MCF 10A (cell line): ENCODE results near the gene PTPN13. TPM values are rescaled to one million over a fixed set of nuclear protein-coding genes. Genes with fewer than 3 reads are reported as not detected.

Experiments
- BruUV-seq: library from RNA; stranded (reverse); fragments of 400-500 nt; replicated peaks from 2 replicates; lab custom pipeline; 2021; lab: Mats Ljungman, UMichigan
- CTCF ChIA-PET: fragments of 300-600 bp; sonication (Branson Sonifier 250); formaldehyde crosslinking; extraction: SDS; loops from one replicate; lab custom pipeline; 2021; ENCODE audit warnings: antibody characterized with exemption, inconsistent platforms; lab: Yijun Ruan, JAX
- POLR2A ChIA-PET: fragments of 300-600, 350-650 bp; sonication (Branson Sonifier 250); formaldehyde crosslinking; extraction: SDS; loops from one replicate; lab custom pipeline; 2020; ENCODE audit warnings: antibody characterized with exemption, inconsistent platforms; lab: Yijun Ruan, JAX
- DNase-seq: peaks from one replicate; pipeline ENCODE4 v3.0.0-alpha.2; 2018; ENCODE audit not compliant: unreplicated experiment
- H3K27ac Mint-ChIP-seq: one replicate; pipeline ENCODE4 v1.8.0; 2022; ENCODE audit warnings: mild to moderate bottlenecking, low read depth, mixed read lengths; ENCODE audit not compliant: unreplicated experiment
- H3K27me3 Mint-ChIP-seq: one replicate; pipeline ENCODE4 v1.8.0; 2022; ENCODE audit warnings: mixed read lengths; ENCODE audit not compliant: insufficient read depth, unreplicated experiment
- H3K36me3 Mint-ChIP-seq: one replicate; pipeline ENCODE4 v1.8.0; 2022; ENCODE audit warnings: mild to moderate bottlenecking, moderate library complexity, mixed read lengths; ENCODE audit not compliant: insufficient read depth, unreplicated experiment
- H3K4me1 Mint-ChIP-seq: one replicate; pipeline ENCODE4 v1.8.0; 2022; ENCODE audit warnings: mixed read lengths; ENCODE audit not compliant: insufficient read depth, unreplicated experiment
- H3K4me3 Mint-ChIP-seq: one replicate; pipeline ENCODE4 v1.8.0; 2022; ENCODE audit warnings: mild to moderate bottlenecking, moderate library complexity, mixed read lengths; ENCODE audit not compliant: unreplicated experiment
- H3K9me3 Mint-ChIP-seq: one replicate; pipeline ENCODE4 v1.8.0; 2022; ENCODE audit warnings: mixed read lengths; ENCODE audit not compliant: unreplicated experiment
- intact Hi-C: fragments of 100-400 bp; cut with micrococcal nuclease; formaldehyde crosslinking; loops from 2 replicates; pipeline ENCODE4 v1.14.1; 2022
- total RNA-seq: library from RNA; stranded (reverse); gene quantifications from 2 replicates; pipeline ENCODE4 v1.2.3, GENCODE V29; 2022
- TF ChIP-seq, protein P1 (sequence below): fragments of 200-600 bp; IDR thresholded peaks from one replicate; pipeline ENCODE4 v1.8.0; 2022; ENCODE audit warnings: antibody characterized with exemption, mild to moderate bottlenecking; ENCODE audit not compliant: unreplicated experiment

Gene PTPN13
- total RNA-seq, 1 experiment from 2014 or later: 28.3 TPM

DNA sequence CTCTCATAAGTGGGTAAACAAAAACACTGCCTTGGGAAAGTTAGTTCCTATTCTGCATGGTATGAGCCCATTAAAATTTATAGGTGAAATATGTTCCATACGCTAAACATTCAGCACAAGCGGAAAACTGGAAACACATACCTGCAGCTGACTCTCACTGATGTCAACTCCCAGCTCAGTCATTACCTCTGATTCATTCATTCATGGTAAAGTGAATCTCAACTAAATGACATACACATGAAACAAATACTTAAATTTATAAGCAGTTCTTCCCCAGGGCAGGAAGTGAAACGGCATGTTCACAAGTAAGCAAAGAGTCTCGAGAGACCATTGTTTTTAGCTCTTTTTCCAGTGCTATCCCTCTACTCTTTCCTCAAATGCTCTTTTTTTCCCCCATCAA is 253.5 kb downstream of the PTPN13 start:
- BruUV-seq: no TSS peak
- POLR2A ChIA-PET: interaction anchor here (1.8 to 2.1 kb wide), 2 partner anchors 9 to 16 kb away, joined by 7 to 11 read pairs; no protein-coding TSS in a partner anchor
- intact Hi-C loops: no loop called here
- DNase-seq: no peak
- TF ChIP-seq, protein P1, sequence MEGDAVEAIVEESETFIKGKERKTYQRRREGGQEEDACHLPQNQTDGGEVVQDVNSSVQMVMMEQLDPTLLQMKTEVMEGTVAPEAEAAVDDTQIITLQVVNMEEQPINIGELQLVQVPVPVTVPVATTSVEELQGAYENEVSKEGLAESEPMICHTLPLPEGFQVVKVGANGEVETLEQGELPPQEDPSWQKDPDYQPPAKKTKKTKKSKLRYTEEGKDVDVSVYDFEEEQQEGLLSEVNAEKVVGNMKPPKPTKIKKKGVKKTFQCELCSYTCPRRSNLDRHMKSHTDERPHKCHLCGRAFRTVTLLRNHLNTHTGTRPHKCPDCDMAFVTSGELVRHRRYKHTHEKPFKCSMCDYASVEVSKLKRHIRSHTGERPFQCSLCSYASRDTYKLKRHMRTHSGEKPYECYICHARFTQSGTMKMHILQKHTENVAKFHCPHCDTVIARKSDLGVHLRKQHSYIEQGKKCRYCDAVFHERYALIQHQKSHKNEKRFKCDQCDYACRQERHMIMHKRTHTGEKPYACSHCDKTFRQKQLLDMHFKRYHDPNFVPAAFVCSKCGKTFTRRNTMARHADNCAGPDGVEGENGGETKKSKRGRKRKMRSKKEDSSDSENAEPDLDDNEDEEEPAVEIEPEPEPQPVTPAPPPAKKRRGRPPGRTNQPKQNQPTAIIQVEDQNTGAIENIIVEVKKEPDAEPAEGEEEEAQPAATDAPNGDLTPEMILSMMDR: no peak
- Mint-ChIP-seq H3K4me1 (peaks cover 28% of the 10 kb centered on the region), H3K36me3 (no peaks in the 10 kb centered on the region), H3K27ac (no peak overlapping the region), H3K4me3 (no peak overlapping the region), H3K27me3 (no peaks in the 10 kb centered on the region), H3K9me3 (no peaks in the 10 kb centered on the region)
- CTCF ChIA-PET: interaction anchor here (0.6 to 0.9 kb wide), 3 partner anchors 15 to 46 kb away, joined by 3 to 6 read pairs (median 3); no protein-coding TSS in a partner anchor

DNA sequence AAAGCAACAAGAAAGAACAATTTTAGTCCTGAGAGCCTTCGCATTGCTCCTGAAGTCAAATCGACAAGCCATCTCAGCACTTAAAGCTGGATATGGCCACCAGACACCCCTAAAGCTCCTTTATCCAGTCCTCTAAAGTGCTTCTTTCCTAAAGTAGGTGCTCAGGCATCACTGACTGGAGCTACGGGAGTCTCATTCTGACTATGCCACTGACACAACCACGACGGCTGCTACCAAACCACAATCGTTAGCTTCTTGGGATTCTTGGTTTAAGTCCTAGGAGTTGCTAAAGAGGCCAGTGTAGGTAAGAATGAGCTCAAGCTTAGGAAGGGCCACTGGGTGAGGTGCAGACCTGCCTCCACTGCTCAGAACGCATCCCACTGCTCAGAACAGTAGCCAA is 254.0 kb downstream of the PTPN13 start:
- H3K27me3 Mint-ChIP-seq: no peaks in the 10 kb centered on the region
- ChIA-PET CTCF (interaction anchor here (0.6 to 0.9 kb wide), 2 partner anchors 15 to 35 kb away, joined by 3 to 6 read pairs; no protein-coding TSS in a partner anchor), POLR2A (interaction anchor here (0.7 to 1.8 kb wide), 2 partner anchors 10 to 44 kb away, joined by 3 to 7 read pairs; no protein-coding TSS in a partner anchor)
- TF ChIP-seq, protein P1: no peak
- intact Hi-C loops: no loop called here
- no peaks in the 10 kb centered on the region for H3K36me3 Mint-ChIP-seq
- no peak overlapping the region for H3K27ac Mint-ChIP-seq
- no TSS peak for BruUV-seq
- no peaks in the 10 kb centered on the region for H3K9me3 Mint-ChIP-seq
- no peak overlapping the region for H3K4me3 Mint-ChIP-seq
- no peak for DNase-seq
- H3K4me1 Mint-ChIP-seq: peaks cover 28% of the 10 kb centered on the region

DNA sequence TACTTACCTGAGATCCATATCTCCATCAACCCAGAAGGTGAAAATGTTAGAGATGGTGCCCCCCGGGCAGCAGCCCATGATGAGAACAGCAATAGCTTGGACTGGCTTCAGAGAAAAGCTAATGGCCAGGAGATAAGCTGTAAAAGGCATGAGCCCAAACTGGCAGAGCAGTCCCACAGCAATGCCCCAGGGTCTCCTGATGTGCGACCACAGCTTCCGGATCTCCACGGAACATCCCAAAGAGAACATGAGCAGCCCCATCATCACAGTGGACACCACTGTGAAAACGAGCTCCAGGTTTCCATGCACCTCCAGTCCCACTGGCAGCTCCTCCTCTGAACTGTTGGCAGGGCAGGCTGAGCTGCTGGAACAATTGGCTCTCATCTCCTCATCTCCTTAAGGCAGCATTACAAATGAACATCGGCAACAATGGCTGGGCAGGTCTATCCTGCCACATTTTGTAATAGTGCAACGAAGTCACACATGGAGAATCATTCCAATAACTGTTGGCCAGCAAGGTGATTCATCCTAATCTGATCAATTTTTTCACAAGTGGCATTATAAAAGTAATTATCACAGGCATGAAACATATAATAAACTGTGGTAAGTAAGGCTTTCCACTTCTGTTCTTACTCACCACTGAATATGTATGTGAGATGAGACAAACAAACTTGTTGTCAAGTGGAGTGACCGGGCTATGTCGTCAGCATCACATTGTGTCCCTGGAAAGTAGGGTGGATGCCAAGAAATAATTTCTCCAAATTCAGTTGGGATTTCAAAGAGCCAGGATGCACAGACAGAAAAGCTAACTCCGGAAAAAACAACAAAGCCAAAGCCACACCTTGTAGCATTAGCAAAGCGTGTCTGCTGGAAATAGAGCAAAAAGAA is 254.9 kb downstream of the PTPN13 start, which contains the start of gene SLC10A6:
Gene SLC10A6 (minus strand): TSS at position 653 of the 888 bp plus-strand sequence. CDS start 269 bp downstream, at position 384.
- Mint-ChIP-seq H3K27me3 (no peaks in the 10 kb centered on the region), H3K4me1 (peaks cover 28% of the 10 kb centered on the region), H3K27ac (peak within 1 kb of the TSS; percentile 75), H3K36me3 (no peaks in the 10 kb centered on the region), H3K9me3 (no peaks in the 10 kb centered on the region), H3K4me3 (peak within 1 kb of the TSS; percentile 38)
- TF ChIP-seq, protein P1: no peak
- POLR2A ChIA-PET: interaction anchor here (0.8 to 1.8 kb wide), 4 partner anchors 10 to 47 kb away, joined by 3 to 7 read pairs (median 4); no protein-coding TSS in a partner anchor
- DNase-seq: peak; percentile 13
- CTCF ChIA-PET: interaction anchor here (0.6 to 0.7 kb wide), 2 partner anchors 29 to 184 kb away, joined by 3 read pairs; no protein-coding TSS in a partner anchor
- TSS peak; percentile 43 for BruUV-seq
- intact Hi-C loops: no loop called here

DNA sequence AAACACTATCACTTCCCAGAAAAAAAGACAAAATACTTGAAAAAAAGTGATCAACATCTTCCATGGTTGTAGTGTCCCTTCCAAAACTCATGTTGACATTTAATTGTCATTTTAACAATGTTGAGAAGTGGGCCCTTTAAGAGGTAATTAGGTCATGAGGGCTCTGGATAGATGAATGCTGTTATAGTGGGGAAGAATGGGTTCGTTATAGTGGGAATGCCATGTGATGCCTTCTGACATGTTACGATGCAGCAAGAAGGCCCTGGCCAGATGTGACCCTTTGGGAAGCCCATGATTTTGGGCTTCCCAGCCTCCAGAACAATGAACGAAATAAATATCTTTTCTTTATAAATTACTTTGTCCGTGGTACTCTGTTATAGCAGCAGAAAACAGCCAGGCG is 259.1 kb downstream of the PTPN13 start:
- Mint-ChIP-seq H3K4me3 (no peak overlapping the region), H3K9me3 (no peaks in the 10 kb centered on the region), H3K27ac (no peak overlapping the region), H3K4me1 (peaks cover 27% of the 10 kb centered on the region), H3K27me3 (no peaks in the 10 kb centered on the region), H3K36me3 (no peaks in the 10 kb centered on the region)
- POLR2A ChIA-PET: no interaction called here
- BruUV-seq: no TSS peak
- TF ChIP-seq, protein P1: no peak
- CTCF ChIA-PET: no interaction called here
- intact Hi-C loops: no loop called here
- no peak for DNase-seq
